H1 (cell line): ENCODE results near the gene ACAD9. TPM values are rescaled to one million over a fixed set of nuclear protein-coding genes. Genes with fewer than 3 reads are reported as not detected.

ENCODE experiments used
- CTCF ChIA-PET: fragments of 300-600 bp; sonication (Branson Sonifier 250); formaldehyde crosslinking; loops from one replicate; lab custom pipeline; 2021; ENCODE audit not compliant: partially characterized antibody; lab: Charles Lee
- POLR2A ChIA-PET: fragments of 300-600 bp; sonication (Branson Sonifier 250); formaldehyde crosslinking; loops from one replicate; lab custom pipeline; 2021; ENCODE audit warnings: inconsistent platforms; ENCODE audit not compliant: partially characterized antibody; lab: Charles Lee
- DNase-seq, 2 experiments: peaks; one replicate each; pipeline versions ENCODE4 v3.0.0 to v3.0.0-alpha.2; 2010 to 2022; ENCODE audit warnings: low spot score in 2 of 2, low read depth in 1 of 2, mixed read lengths in 1 of 2
- FAIRE-seq: peaks from 2 replicates; lab custom pipeline; 2011; peaks lifted over from hg19 to GRCh38; lab: Jason Lieb, UNC
- H2AFZ ChIP-seq: 2 replicates; pipeline ENCODE4 v1.8.1; 2012; ENCODE audit warnings: low read length, inconsistent platforms
- H2AK5ac ChIP-seq: 2 replicates; pipeline ENCODE4 v1.6.1; 2013; ENCODE audit warnings: low read depth, low read length
- H2BK120ac ChIP-seq: replicated peaks from 2 replicates; pipeline ENCODE3; 2013; ENCODE audit warnings: low read depth, low read length, inconsistent platforms
- H2BK12ac ChIP-seq: 2 replicates; pipeline ENCODE4 v1.6.1; 2013; ENCODE audit warnings: low read depth, low read length
- H2BK15ac ChIP-seq: 2 replicates; pipeline ENCODE4 v1.6.1; 2013; ENCODE audit warnings: low read length
- H2BK20ac ChIP-seq: 2 replicates; pipeline ENCODE4 v1.6.1; 2013; ENCODE audit warnings: low read length
- H2BK5ac ChIP-seq: 2 replicates; pipeline ENCODE4 v1.6.1; 2013; ENCODE audit warnings: low read depth, low read length
- H3K14ac ChIP-seq: 2 replicates; pipeline ENCODE4 v1.6.1; 2013; ENCODE audit warnings: inconsistent platforms; ENCODE audit not compliant: insufficient read length
- H3K18ac ChIP-seq: 2 replicates; pipeline ENCODE4 v1.6.1; 2013; ENCODE audit warnings: low read length; ENCODE audit errors: extremely low read depth
- H3K23ac ChIP-seq: 2 replicates; pipeline ENCODE4 v1.6.1; 2013; ENCODE audit warnings: inconsistent platforms; ENCODE audit not compliant: insufficient read length
- H3K23me2 ChIP-seq: 2 replicates; pipeline ENCODE4 v1.6.1; 2013; ENCODE audit warnings: low read depth, low read length
- H3K27ac ChIP-seq: 2 replicates; pipeline ENCODE4 v1.6.1; 2011; ENCODE audit warnings: low read depth, low read length, inconsistent platforms
- H3K27me3 ChIP-seq, 4 experiments: replicated peaks in 1 of 4; 1 replicate in 1 of 4; 2 replicates in 3 of 4; pipeline versions ENCODE4 v1.6.1 to v1.8.1; 2011 to 2013; ENCODE audit warnings: low read length in 3 of 4, mild to moderate bottlenecking in 3 of 4, inconsistent platforms in 2 of 4, mixed read lengths in 2 of 4, moderate library complexity in 1 of 4; ENCODE audit not compliant: control insufficient read depth in 3 of 4, insufficient read depth in 3 of 4; ENCODE audit errors: extremely low read depth in 1 of 4
- H3K36me3 ChIP-seq, 4 experiments: 2 replicates each; pipeline versions ENCODE4 v1.6.1 to v1.8.1; 2011 to 2013; ENCODE audit warnings: mild to moderate bottlenecking in 4 of 4, low read length in 3 of 4, moderate library complexity in 2 of 4, control low read depth in 1 of 4, inconsistent platforms in 1 of 4; ENCODE audit not compliant: insufficient read depth in 4 of 4, control insufficient read depth in 2 of 4
- H3K4ac ChIP-seq: replicated peaks from 2 replicates; pipeline ENCODE3; 2013; ENCODE audit warnings: low read length, low read depth, mixed read lengths, inconsistent platforms; ENCODE audit not compliant: insufficient read length
- H3K4me1 ChIP-seq, 4 experiments: replicated peaks in 1 of 4; 1 replicate in 1 of 4; 2 replicates in 3 of 4; pipeline versions ENCODE4 v1.6.1 to v1.8.1; 2011 to 2013; ENCODE audit warnings: low read length in 3 of 4, inconsistent platforms in 2 of 4, mixed read lengths in 1 of 4; ENCODE audit not compliant: insufficient read depth in 4 of 4, control insufficient read depth in 3 of 4
- H3K4me2 ChIP-seq, 2 experiments: 2 replicates each; pipeline versions ENCODE4 v1.6.1 to v1.8.1; 2011 to 2013; ENCODE audit warnings: low read depth in 2 of 2, low read length in 2 of 2, control low read depth in 1 of 2, inconsistent platforms in 1 of 2, mild to moderate bottlenecking in 1 of 2; ENCODE audit not compliant: insufficient read depth in 1 of 2
- H3K4me3 ChIP-seq, 4 experiments: fragments of 200-600, 300-600 bp in 1 of 4; sonication (generic), shearing (Covaris generic), sonication (Bioruptor Twin) in 1 of 4; 2 replicates each; pipeline versions ENCODE4 v1.5.1 to v1.8.1; 2011 to 2016; ENCODE audit warnings: low read length in 4 of 4, low read depth in 3 of 4, control low read depth in 2 of 4, inconsistent platforms in 2 of 4, mild to moderate bottlenecking in 2 of 4, mixed read lengths in 1 of 4, moderate library complexity in 1 of 4; ENCODE audit not compliant: insufficient read depth in 2 of 4; ENCODE audit errors: extremely low read depth in 1 of 4
- H3K56ac ChIP-seq: replicated peaks from 2 replicates; pipeline ENCODE3; 2013; ENCODE audit warnings: low read depth, mild to moderate bottlenecking, mixed read lengths, low read length, inconsistent platforms; ENCODE audit not compliant: insufficient read length
- H3K79me1 ChIP-seq: 2 replicates; pipeline ENCODE4 v1.6.1; 2013; ENCODE audit warnings: low read depth, low read length, control low read depth
- H3K79me2 ChIP-seq, 2 experiments: 2 replicates each; pipeline versions ENCODE4 v1.6.1 to v1.8.1; 2012 to 2013; ENCODE audit warnings: low read length in 2 of 2, mild to moderate bottlenecking in 2 of 2, inconsistent platforms in 1 of 2; ENCODE audit not compliant: insufficient read depth in 2 of 2, control insufficient read depth in 1 of 2
- H3K9ac ChIP-seq, 4 experiments: replicated peaks in 1 of 4; 1 replicate in 1 of 4; 2 replicates in 3 of 4; pipeline versions ENCODE4 v1.6.1 to v1.8.1; 2011 to 2013; ENCODE audit warnings: low read depth in 3 of 4, low read length in 3 of 4, control low read depth in 2 of 4, mild to moderate bottlenecking in 2 of 4, moderate library complexity in 2 of 4, inconsistent platforms in 1 of 4; ENCODE audit errors: extremely low read depth in 1 of 4
- H3K9me3 ChIP-seq, 2 experiments: 2 replicates each; pipeline versions ENCODE4 v1.6.1 to v1.8.1; 2012 to 2013; ENCODE audit warnings: mild to moderate bottlenecking in 2 of 2, moderate library complexity in 2 of 2, control low read depth in 1 of 2, inconsistent platforms in 1 of 2, low read depth in 1 of 2, low read length in 1 of 2, mixed read lengths in 1 of 2; ENCODE audit not compliant: insufficient read depth in 2 of 2
- H4K20me1 ChIP-seq, 2 experiments: replicated peaks in 1 of 2; 2 replicates each; pipeline versions ENCODE3 to v1.8.1; 2011 to 2013; ENCODE audit warnings: inconsistent platforms in 2 of 2, low read length in 2 of 2, mild to moderate bottlenecking in 1 of 2; ENCODE audit not compliant: insufficient read depth in 2 of 2, control insufficient read depth in 1 of 2
- H4K5ac ChIP-seq: 2 replicates; pipeline ENCODE4 v1.6.1; 2013; ENCODE audit warnings: low read length, low read depth, mixed read lengths, inconsistent platforms; ENCODE audit not compliant: insufficient read length
- H4K8ac ChIP-seq: 2 replicates; pipeline ENCODE4 v1.8.0; 2013; ENCODE audit warnings: mild to moderate bottlenecking, moderate library complexity, low read length, inconsistent platforms; ENCODE audit not compliant: insufficient read depth; ENCODE audit errors: extremely low read depth
- H4K91ac ChIP-seq: replicated peaks from 2 replicates; pipeline ENCODE3; 2013; ENCODE audit warnings: low read length, mixed read lengths, inconsistent platforms; ENCODE audit not compliant: insufficient read length
- ASH2L ChIP-seq: fragments of 200-600, 300-600 bp; sonication (generic); IDR thresholded peaks from one replicate; pipeline ENCODE4 v1.7.1; 2017; ENCODE audit warnings: low read length
- BACH1 ChIP-seq: IDR thresholded peaks from 2 replicates; pipeline ENCODE4 v1.6.1; 2012; ENCODE audit warnings: low read length, improper control_type of control experiment
- CTBP2 ChIP-seq: IDR thresholded peaks from 2 replicates; pipeline ENCODE4 v1.7.0; 2011; ENCODE audit warnings: borderline replicate concordance, mild to moderate bottlenecking, moderate library complexity, mixed read lengths, low read length; ENCODE audit not compliant: insufficient read depth, insufficient read length
- E2F6 ChIP-seq: IDR thresholded peaks from 2 replicates; pipeline ENCODE4 v1.6.1; 2012; ENCODE audit warnings: inconsistent platforms
- HDAC2 ChIP-seq, 2 experiments: fragments of 300-600 bp in 1 of 2; sonication (generic) in 1 of 2; IDR thresholded peaks; 2 replicates each; pipeline ENCODE4 v1.6.1; 2011 to 2012; ENCODE audit warnings: low read depth in 2 of 2, low read length in 2 of 2, mild to moderate bottlenecking in 2 of 2, moderate library complexity in 2 of 2, borderline replicate concordance in 1 of 2, inconsistent platforms in 1 of 2
- JUN ChIP-seq: IDR thresholded peaks from 2 replicates; pipeline ENCODE4 v1.6.1; 2011; ENCODE audit warnings: low read depth, mild to moderate bottlenecking, improper control_type of control experiment, low read length
- JUND ChIP-seq: IDR thresholded peaks from 2 replicates; pipeline ENCODE4 v1.6.1; 2011; ENCODE audit warnings: mild to moderate bottlenecking, improper control_type of control experiment, low read length
- PHF8 ChIP-seq: fragments of 200-600 bp; sonication (generic); conservative IDR thresholded peaks from 2 replicates; pipeline ENCODE4 v1.7.1; 2012; ENCODE audit warnings: low read depth, mild to moderate bottlenecking, inconsistent platforms, low read length, moderate library complexity
- RFX5 ChIP-seq: IDR thresholded peaks from 2 replicates; pipeline ENCODE4 v1.6.1; 2011; ENCODE audit warnings: low read depth, low read length, improper control_type of control experiment, borderline replicate concordance
- RXRA ChIP-seq: IDR thresholded peaks from 2 replicates; pipeline ENCODE4 v1.6.1; 2011; ENCODE audit warnings: low read depth, mild to moderate bottlenecking, low read length, moderate library complexity; ENCODE audit not compliant: insufficient read depth
- SRF ChIP-seq: IDR thresholded peaks from 2 replicates; pipeline ENCODE4 v1.6.1; 2011; ENCODE audit warnings: mild to moderate bottlenecking, low read depth, low read length, moderate library complexity
- TAF1 ChIP-seq: IDR thresholded peaks from 2 replicates; pipeline ENCODE4 v1.6.1; 2011; ENCODE audit warnings: mild to moderate bottlenecking, low read depth, low read length
- USF2 ChIP-seq: IDR thresholded peaks from 2 replicates; pipeline ENCODE4 v1.6.1; 2011; ENCODE audit warnings: low read length, improper control_type of control experiment
- WGBS, 2 experiments: shearing (Covaris generic) in 1 of 2; methylation state at CpG; one replicate each; pipeline versions ENCODE4 v1.1.6 to v1.1.7; 2013 to 2015; ENCODE audit warnings: low lambda C conversion rate in 2 of 2, mixed read lengths in 2 of 2, inconsistent platforms in 1 of 2, low coverage in 1 of 2, missing lambda C conversion rate in 1 of 2; ENCODE audit not compliant: insufficient replicate concordance in 2 of 2, insufficient coverage in 1 of 2, insufficient read length in 1 of 2; ENCODE audit errors: extremely low coverage in 1 of 2, missing lambda C conversion rate in 1 of 2; 5-methylcytosine and 5-hydroxymethylcytosine counted together
- polyA plus RNA-seq, 7 experiments: library from polyadenylated mRNA; depleted of rRNA in 3 of 7; stranded (reverse) in 5 of 7; unstranded in 2 of 7; fragments of >200 nt in 5 of 7; fragments of 200-250 nt in 2 of 7; gene quantifications; 1 replicate in 5 of 7; 2 replicates in 1 of 7; 4 replicates in 1 of 7; pipeline versions ENCODE4 v1.2.1 to v1.2.3, GENCODE V29; 2011 to 2013; ENCODE audit warnings: missing spikeins in 2 of 7, mixed read lengths in 2 of 7
- total RNA-seq: library from RNA; stranded (reverse); fragmentation: NEBNext Ultra II Directional; extraction: Animal tissue kit (Norgen Biotek cat#: 25700); gene quantifications from 2 replicates; pipeline ENCODE4 v1.2.1, GENCODE V29; 2021

The ACAD9 gene
- total and polyA plus RNA-seq, 2 of the 8 experiments (the other 6 are each of a cell fraction or from before 2014, with no cell fraction given): 27.5 to 28.9 TPM

- H2BK12ac ChIP-seq: no peak overlapping the region
- no peak overlapping the region for H3K9ac ChIP-seq
- CTCF ChIA-PET: no interaction called here
- no peak overlapping the region for H2BK20ac ChIP-seq
- H4K8ac ChIP-seq: no peak overlapping the region
- no peaks in the 10 kb centered on the region for H3K27me3 ChIP-seq
- no peak overlapping the region for H2BK15ac ChIP-seq
- H3K18ac ChIP-seq: no peak overlapping the region
- 80% methylated on average over 2 of the region's 4 CpGs; no CpG with 5 or more reads in 1 of the 2 experiments for WGBS, 2 experiments
- H3K27ac ChIP-seq: no peak overlapping the region
- no peak overlapping the region for H2AK5ac ChIP-seq
- no peak overlapping the region for H3K23ac ChIP-seq
- H3K14ac ChIP-seq: no peak overlapping the region
- H2BK5ac ChIP-seq: no peak overlapping the region
- no peak overlapping the region for H3K4me3 ChIP-seq
- H3K4ac ChIP-seq: no peak overlapping the region
- H4K91ac ChIP-seq: no peak overlapping the region
- H4K5ac ChIP-seq: no peak overlapping the region
- no peak overlapping the region for H2AFZ ChIP-seq
- no peaks in the 10 kb centered on the region for H3K23me2 ChIP-seq
- H3K4me2 ChIP-seq: no peak overlapping the region
- no peaks in the 10 kb centered on the region for H3K4me1 ChIP-seq
- no peak overlapping the region for H2BK120ac ChIP-seq
- H3K56ac ChIP-seq: no peak overlapping the region
- H3K9me3 ChIP-seq: no peaks in the 10 kb centered on the region; a peak in 1 of 4 replicates
- no peaks in the 10 kb centered on the region for H3K36me3 ChIP-seq
- no peaks in the 10 kb centered on the region for H3K79me2 ChIP-seq
- no peaks in the 10 kb centered on the region for H4K20me1 ChIP-seq
- FAIRE-seq (no peak), DNase-seq (no peak)
- no peaks in the 10 kb centered on the region for H3K79me1 ChIP-seq
- POLR2A ChIA-PET: no interaction called here
- TF ChIP-seq ASH2L (no peak), SRF (no peak), CTBP2 (no peak), PHF8 (no peak), RFX5 (no peak), BACH1 (no peak), E2F6 (no peak), TAF1 (no peak), RXRA (no peak), HDAC2 (IDR thresholded peaks at IDR 0.05; ENCODE audit: borderline replicate concordance in 1 of 2, low read depth in 2 of 2, low read length in 2 of 2) (no peak), JUN (no peak), USF2 (no peak), JUND (no peak)
Observed at GRCh38 chr3:128835096-128835495, 44.3 kb upstream of the ACAD9 start.
